Activated T-helper 2 cell treated with anti-CD3 and anti-CD28 coated beads, Interferon-gamma antibody, Interleukin-2, Interleukin-4, amounts not matched to agents 10 μg/mL and 5 μg/mL and 100 μg/mL, durations not matched to agents 14 hours and 24 hours and 36 hours (primary cell): ENCODE data around the gene IGSF22. TPM values are rescaled to one million over a fixed set of nuclear protein-coding genes. Genes with fewer than 3 reads are reported as not detected.

ENCODE experiments used
- DNase-seq: peaks from one replicate; pipeline ENCODE4 v3.0.0; 2021; ENCODE audit warnings: low spot score
- H3K27ac Mint-ChIP-seq: one replicate; pipeline ENCODE4 v1.8.0; 2021; ENCODE audit warnings: mixed read lengths
- H3K27me3 Mint-ChIP-seq: one replicate; pipeline ENCODE4 v1.8.0; 2021; ENCODE audit warnings: low read depth, mixed read lengths
- H3K36me3 Mint-ChIP-seq: one replicate; pipeline ENCODE4 v1.8.0; 2021; ENCODE audit warnings: low read depth, mixed read lengths
- H3K4me1 Mint-ChIP-seq: one replicate; pipeline ENCODE4 v1.8.0; 2021; ENCODE audit warnings: low read depth, mixed read lengths
- H3K4me3 Mint-ChIP-seq: one replicate; pipeline ENCODE4 v1.8.0; 2021; ENCODE audit warnings: low read depth, mild to moderate bottlenecking, moderate library complexity, mixed read lengths
- H3K9me3 Mint-ChIP-seq: one replicate; pipeline ENCODE4 v1.8.0; 2021; ENCODE audit warnings: mixed read lengths
- intact Hi-C: fragments of 100-400 bp; cut with micrococcal nuclease; formaldehyde crosslinking; loops from one replicate; pipeline ENCODE4 v1.15.1; 2023
- total RNA-seq: library from RNA; stranded (reverse); gene quantifications from 2 replicates; pipeline ENCODE4 v1.2.3, GENCODE V29; 2022

The IGSF22 gene
- total RNA-seq, 1 donor from 2014 or later: 0.05 TPM

GRCh38 chr11:18704045-18704645, 21.8 kb downstream of the IGSF22 start:
- Mint-ChIP-seq H3K4me3 (no peak overlapping the region), H3K4me1 (peaks cover 21% of the 10 kb centered on the region), H3K27me3 (peaks cover 70% of the 10 kb centered on the region), H3K36me3 (no peaks in the 10 kb centered on the region), H3K9me3 (no peaks in the 10 kb centered on the region), H3K27ac (no peak overlapping the region)
- intact Hi-C loops: no loop called here
- no peak for DNase-seq

GRCh38 chr11:18703001-18703763, 22.8 kb downstream of the IGSF22 start:
- H3K4me1 Mint-ChIP-seq: peaks cover 23% of the 10 kb centered on the region
- no peak overlapping the region for H3K4me3 Mint-ChIP-seq
- no peaks in the 10 kb centered on the region for H3K36me3 Mint-ChIP-seq
- no peaks in the 10 kb centered on the region for H3K9me3 Mint-ChIP-seq
- no peak overlapping the region for H3K27ac Mint-ChIP-seq
- peaks cover 66% of the 10 kb centered on the region for H3K27me3 Mint-ChIP-seq
- DNase-seq: no peak
- intact Hi-C loops: no loop called here

GRCh38 chr11:18701614-18702216, 24.3 kb downstream of the IGSF22 start:
- Mint-ChIP-seq H3K4me1 (peaks cover 22% of the 10 kb centered on the region), H3K27me3 (peaks cover 55% of the 10 kb centered on the region), H3K9me3 (no peaks in the 10 kb centered on the region), H3K27ac (no peak overlapping the region), H3K4me3 (no peak overlapping the region), H3K36me3 (no peaks in the 10 kb centered on the region)
- DNase-seq: no peak
- intact Hi-C loops: no loop called here

GRCh38 chr11:18700872-18701271, 25.1 kb downstream of the IGSF22 start:
- intact Hi-C loops: no loop called here
- no peak overlapping the region for H3K4me3 Mint-ChIP-seq

GRCh38 chr11:18700375-18700774, 25.6 kb downstream of the IGSF22 start:
- no peak overlapping the region for H3K27ac Mint-ChIP-seq

More at GRCh38 chr11:18700872-18701271, 25.1 kb downstream of the IGSF22 start:
- no peak for DNase-seq
- peaks cover 17% of the 10 kb centered on the region for H3K4me1 Mint-ChIP-seq
- peaks cover 50% of the 10 kb centered on the region for H3K27me3 Mint-ChIP-seq
- H3K27ac Mint-ChIP-seq: no peak overlapping the region
- H3K9me3 Mint-ChIP-seq: no peaks in the 10 kb centered on the region
- no peaks in the 10 kb centered on the region for H3K36me3 Mint-ChIP-seq

GRCh38 chr11:18699848-18700261, 26.1 kb downstream of the IGSF22 start:
- intact Hi-C loops: no loop called here

More at GRCh38 chr11:18700375-18700774, 25.6 kb downstream of the IGSF22 start:
- Mint-ChIP-seq H3K27me3 (peaks cover 48% of the 10 kb centered on the region), H3K4me3 (peak overlapping the region; percentile 66), H3K9me3 (no peaks in the 10 kb centered on the region), H3K4me1 (peaks cover 16% of the 10 kb centered on the region), H3K36me3 (no peaks in the 10 kb centered on the region)
- intact Hi-C loops: no loop called here
- DNase-seq: no peak

GRCh38 chr11:18699269-18699596, 26.8 kb downstream of the IGSF22 start:
- Mint-ChIP-seq H3K27me3 (peaks cover 38% of the 10 kb centered on the region), H3K36me3 (no peaks in the 10 kb centered on the region), H3K4me3 (peak overlapping the region; percentile 66), H3K4me1 (peaks cover 10% of the 10 kb centered on the region), H3K9me3 (no peaks in the 10 kb centered on the region), H3K27ac (no peak overlapping the region)
- intact Hi-C loops: no loop called here
- no peak for DNase-seq

More at GRCh38 chr11:18699848-18700261, 26.1 kb downstream of the IGSF22 start:
- H3K36me3 Mint-ChIP-seq: no peaks in the 10 kb centered on the region
- H3K27me3 Mint-ChIP-seq: peaks cover 43% of the 10 kb centered on the region
- no peaks in the 10 kb centered on the region for H3K9me3 Mint-ChIP-seq
- H3K4me3 Mint-ChIP-seq: peak overlapping the region; percentile 66
- no peak overlapping the region for H3K27ac Mint-ChIP-seq
- no peak for DNase-seq
- H3K4me1 Mint-ChIP-seq: peaks cover 11% of the 10 kb centered on the region

GRCh38 chr11:18698341-18699268, 27.4 kb downstream of the IGSF22 start, which contains the start of gene TMEM86A:
Gene TMEM86A (plus strand): TSS chr11:18698779. CDS start chr11:18698887, 108 bp downstream.
- intact Hi-C loops: loop anchor here (1.0 kb wide), 2 partner anchors 23 to 64 kb away; partner anchors contain the start of gene SPTY2D1
- Mint-ChIP-seq H3K4me3 (peak within 1 kb of the TSS; percentile 66), H3K27ac (no peak within 1 kb of the TSS), H3K27me3 (peaks cover 31% of the 10 kb centered on the region), H3K4me1 (peaks cover 12% of the 10 kb centered on the region), H3K9me3 (no peaks in the 10 kb centered on the region), H3K36me3 (no peaks in the 10 kb centered on the region)
- DNase-seq: peak; percentile 83

GRCh38 chr11:18697576-18697975, 28.4 kb downstream of the IGSF22 start:
- intact Hi-C loops: no loop called here
- peaks cover 17% of the 10 kb centered on the region for H3K4me1 Mint-ChIP-seq
- no peak overlapping the region for H3K27ac Mint-ChIP-seq
- no peak for DNase-seq
- H3K27me3 Mint-ChIP-seq: peaks cover 26% of the 10 kb centered on the region
- no peaks in the 10 kb centered on the region for H3K9me3 Mint-ChIP-seq
- H3K36me3 Mint-ChIP-seq: no peaks in the 10 kb centered on the region
- H3K4me3 Mint-ChIP-seq: no peak overlapping the region

GRCh38 chr11:18696638-18697225, 29.3 kb downstream of the IGSF22 start:
- H3K4me1 Mint-ChIP-seq: peaks cover 17% of the 10 kb centered on the region
- H3K4me3 Mint-ChIP-seq: no peak overlapping the region
- no peaks in the 10 kb centered on the region for H3K36me3 Mint-ChIP-seq
- no peak for DNase-seq
- peaks cover 24% of the 10 kb centered on the region for H3K27me3 Mint-ChIP-seq
- no peaks in the 10 kb centered on the region for H3K9me3 Mint-ChIP-seq
- no peak overlapping the region for H3K27ac Mint-ChIP-seq
- intact Hi-C loops: no loop called here

GRCh38 chr11:18692941-18693760, 32.8 kb downstream of the IGSF22 start:
- Mint-ChIP-seq H3K27me3 (peaks cover 3% of the 10 kb centered on the region), H3K27ac (no peak overlapping the region), H3K9me3 (no peaks in the 10 kb centered on the region), H3K36me3 (no peaks in the 10 kb centered on the region), H3K4me1 (peaks cover 9% of the 10 kb centered on the region), H3K4me3 (no peak overlapping the region)
- intact Hi-C loops: no loop called here
- no peak for DNase-seq
